Keratinocyte (primary cell): Measurements from ENCODE around the gene RAPGEF3. TPM values are rescaled to one million over a fixed set of nuclear protein-coding genes. Genes with fewer than 3 reads are reported as not detected.

Experiments
- DNase-seq: peaks from one replicate; pipeline ENCODE4 v3.0.0-alpha.2; 2011; ENCODE audit warnings: low read depth, missing footprints, low spot score
- FAIRE-seq: peaks from 2 replicates; lab custom pipeline; 2011; peaks lifted over from hg19 to GRCh38; lab: Jason Lieb, UNC
- H2AFZ ChIP-seq: 2 replicates; pipeline ENCODE4 v1.6.0; 2012; ENCODE audit warnings: low read length, control low read depth, inconsistent platforms; ENCODE audit not compliant: control insufficient read depth
- H3K27ac ChIP-seq: 2 replicates; pipeline ENCODE4 v1.5.1; 2011; ENCODE audit warnings: low read length; ENCODE audit not compliant: control insufficient read depth, insufficient read depth
- H3K27me3 ChIP-seq: 3 replicates; pipeline ENCODE4 v1.6.0; 2011; ENCODE audit warnings: low read length; ENCODE audit not compliant: control insufficient read depth, insufficient read depth; ENCODE audit errors: extremely low read depth
- H3K36me3 ChIP-seq, 2 experiments: 2 replicates in 1 of 2; 3 replicates in 1 of 2; pipeline ENCODE4 v1.5.1; 2011; ENCODE audit warnings: low read length in 2 of 2, mild to moderate bottlenecking in 1 of 2; ENCODE audit not compliant: control insufficient read depth in 2 of 2, insufficient read depth in 2 of 2; ENCODE audit errors: extremely low read depth in 1 of 2
- H3K4me1 ChIP-seq: 3 replicates; pipeline ENCODE4 v1.5.1; 2011; ENCODE audit warnings: low read length; ENCODE audit not compliant: control insufficient read depth, insufficient read depth; ENCODE audit errors: extremely low read depth
- H3K4me2 ChIP-seq: 3 replicates; pipeline ENCODE4 v1.6.0; 2011; ENCODE audit warnings: low read depth, low read length; ENCODE audit not compliant: control insufficient read depth, insufficient read depth; ENCODE audit errors: extremely low read depth
- H3K4me3 ChIP-seq, 3 experiments: fragments of 200-600 bp in 1 of 3; sonication (generic) in 1 of 3; 2 replicates in 2 of 3; 3 replicates in 1 of 3; pipeline ENCODE4 v1.5.1; 2011 to 2016; ENCODE audit warnings: low read length in 3 of 3, mild to moderate bottlenecking in 3 of 3, control low read depth in 2 of 3, inconsistent platforms in 1 of 3, low read depth in 1 of 3, mixed read lengths in 1 of 3, mixed run types in 1 of 3, moderate library complexity in 1 of 3; ENCODE audit not compliant: control insufficient read depth in 2 of 3, insufficient read depth in 2 of 3; ENCODE audit errors: extremely low read depth in 1 of 3
- H3K79me2 ChIP-seq: 2 replicates; pipeline ENCODE4 v1.6.0; 2012; ENCODE audit warnings: low read length; ENCODE audit not compliant: control insufficient read depth, insufficient read depth
- H3K9ac ChIP-seq: 3 replicates; pipeline ENCODE4 v1.6.0; 2011; ENCODE audit warnings: low read length; ENCODE audit not compliant: control insufficient read depth, insufficient read depth; ENCODE audit errors: extremely low read depth
- H3K9me1 ChIP-seq: 3 replicates; pipeline ENCODE4 v1.6.0; 2011; ENCODE audit warnings: low read length; ENCODE audit not compliant: control insufficient read depth, insufficient read depth; ENCODE audit errors: extremely low read depth
- H3K9me3 ChIP-seq: 2 replicates; pipeline ENCODE4 v1.5.1; 2012; ENCODE audit warnings: low read depth, low read length; ENCODE audit not compliant: control insufficient read depth
- H4K20me1 ChIP-seq: 3 replicates; pipeline ENCODE4 v1.6.0; 2011; ENCODE audit warnings: low read length; ENCODE audit not compliant: control insufficient read depth, insufficient read depth; ENCODE audit errors: extremely low read depth
- CTCF ChIP-seq, 3 experiments: IDR thresholded peaks in 1 of 3; conservative IDR thresholded peaks in 1 of 3; optimal IDR thresholded peaks in 1 of 3; 2 replicates in 2 of 3; 3 replicates in 1 of 3; pipeline versions ENCODE3 to v1.5.1; 2011; ENCODE audit warnings: low read length in 3 of 3, mild to moderate bottlenecking in 3 of 3, moderate library complexity in 2 of 3, control low read depth in 1 of 3, inconsistent platforms in 1 of 3; ENCODE audit not compliant: insufficient read depth in 2 of 3; ENCODE audit errors: extremely low read depth in 1 of 3
- EZH2 ChIP-seq: IDR thresholded peaks from one replicate; pipeline ENCODE4 v1.6.1; 2012; ENCODE audit warnings: inconsistent platforms, mild to moderate bottlenecking, low read length, moderate library complexity
- dilution Hi-C: fragments of 300-500 bp; cut with MboI; formaldehyde crosslinking; loops from one replicate; pipeline ENCODE4 v1.7.0; 2020; ENCODE audit warnings: low sequenced_read_pairs; ENCODE audit not compliant: extremely low pct_ligation_motif_present
- polyA plus RNA-seq, 5 experiments: library from polyadenylated mRNA; depleted of rRNA in 3 of 5; stranded (reverse) in 3 of 5; stranded (forward) in 1 of 5; unstranded in 1 of 5; fragments of >200 nt; gene quantifications; 1 replicate in 1 of 5; 2 replicates in 3 of 5; 3 replicates in 1 of 5; pipeline versions ENCODE4 v1.2.1 to v1.2.3, GENCODE V29; 2011 to 2012; ENCODE audit warnings: missing spikeins in 2 of 5, low read depth in 1 of 5, low replicate concordance in 1 of 5

The RAPGEF3 gene
- polyA plus RNA-seq, 1 donor (not counting 4 experiments of a cell fraction or from before 2014, with no cell fraction given): 5.1 TPM

- DNase-seq (no peak), FAIRE-seq (no peak)
- H3K36me3 ChIP-seq: peaks cover 0 to 1% of the 10 kb centered on the region in 2 experiments
- H3K79me2 ChIP-seq: no peaks in the 10 kb centered on the region
- no peaks in the 10 kb centered on the region for H4K20me1 ChIP-seq
- H3K9me1 ChIP-seq: no peaks in the 10 kb centered on the region
- no peak overlapping the region for H2AFZ ChIP-seq
- no peak for TF ChIP-seq EZH2
- TF ChIP-seq CTCF (optimal IDR thresholded peaks at IDR 0.05 in 1 of 3, IDR thresholded peaks at IDR 0.05 in 1 of 3, conservative IDR thresholded peaks at IDR 0.05 in 1 of 3; ENCODE audit: extremely low read depth in 1 of 3, insufficient read depth in 2 of 3, low read length in 3 of 3): no peak
- peaks cover 2% of the 10 kb centered on the region for H3K4me1 ChIP-seq
- no peak overlapping the region for H3K9ac ChIP-seq
- H3K27me3 ChIP-seq: no peaks in the 10 kb centered on the region
- H3K27ac ChIP-seq: no peak overlapping the region
- dilution Hi-C loops: no loop called here
- H3K9me3 ChIP-seq: no peaks in the 10 kb centered on the region
- no peak overlapping the region for H3K4me2 ChIP-seq
- H3K4me3 ChIP-seq: no peak overlapping the region
These were observed 27.0 kb downstream of the RAPGEF3 start for GRCh38 chr12:47731723-47732122.

GRCh38 chr12:47730341-47730744 lies 28.3 kb downstream of the RAPGEF3 start:
- no peak for DNase-seq
- H3K27ac ChIP-seq: no peak overlapping the region
- peaks cover 14% of the 10 kb centered on the region for H3K4me1 ChIP-seq
- no peak overlapping the region for H3K4me2 ChIP-seq
- dilution Hi-C loops: no loop called here
- no peaks in the 10 kb centered on the region for H3K79me2 ChIP-seq
- FAIRE-seq: no peak
- H3K27me3 ChIP-seq: no peaks in the 10 kb centered on the region
- no peak overlapping the region for H3K9ac ChIP-seq
- TF ChIP-seq CTCF (optimal IDR thresholded peaks at IDR 0.05 in 1 of 3, IDR thresholded peaks at IDR 0.05 in 1 of 3, conservative IDR thresholded peaks at IDR 0.05 in 1 of 3; ENCODE audit: extremely low read depth in 1 of 3, insufficient read depth in 2 of 3, low read length in 3 of 3): no peak
- TF ChIP-seq EZH2: no peak
- H2AFZ ChIP-seq: no peak overlapping the region
- no peaks in the 10 kb centered on the region for H3K9me1 ChIP-seq
- no peaks in the 10 kb centered on the region for H3K9me3 ChIP-seq
- H4K20me1 ChIP-seq: no peaks in the 10 kb centered on the region
- no peaks in the 10 kb centered on the region for H3K36me3 ChIP-seq
- no peak overlapping the region for H3K4me3 ChIP-seq
